Measurements from ENCODE around the gene PGM2L1.

Gene PGM2L1

DNA sequence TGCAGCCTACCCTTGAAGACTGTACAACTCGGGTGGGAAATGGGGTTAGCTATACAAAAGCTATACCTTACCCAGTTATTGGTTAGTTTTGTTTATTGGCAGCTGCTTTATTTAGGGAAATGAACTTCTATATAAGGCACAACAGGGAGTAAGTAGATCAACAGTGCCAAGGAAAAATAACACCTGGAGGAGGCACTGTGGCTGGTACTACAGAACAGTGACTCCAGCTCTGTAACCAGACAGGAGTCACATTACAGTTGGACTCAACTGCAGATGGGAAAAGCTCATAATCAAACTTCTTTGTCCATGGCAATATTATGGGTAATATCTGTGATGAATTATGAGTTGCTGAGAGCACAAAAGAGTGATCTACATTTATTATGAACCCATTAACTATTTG, 100.7 kb downstream of the PGM2L1 start:
- no peak for DNase-seq (ENCODE audit: low spot score)

DNA sequence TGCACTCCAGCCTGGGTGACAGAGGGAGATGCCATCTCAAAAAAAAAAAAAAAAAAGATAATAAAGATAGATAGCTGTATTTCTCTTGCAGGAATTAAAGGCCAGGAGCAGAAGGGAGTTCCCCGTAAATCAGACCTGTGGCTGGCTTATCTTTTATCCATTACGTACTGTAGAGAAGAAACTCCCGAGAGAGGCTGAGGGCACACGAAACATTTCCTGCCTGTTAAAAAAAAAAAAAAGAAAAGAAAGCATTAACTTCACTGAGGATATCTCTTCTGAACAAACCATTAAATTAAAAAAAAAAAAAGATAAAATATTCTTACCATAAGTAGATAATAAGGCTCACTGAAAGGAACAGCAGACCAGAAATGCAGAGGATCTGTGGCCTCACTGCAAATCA, 109.3 kb downstream of the PGM2L1 start:
- DNase-seq (ENCODE audit: low spot score), result no peak

DNA sequence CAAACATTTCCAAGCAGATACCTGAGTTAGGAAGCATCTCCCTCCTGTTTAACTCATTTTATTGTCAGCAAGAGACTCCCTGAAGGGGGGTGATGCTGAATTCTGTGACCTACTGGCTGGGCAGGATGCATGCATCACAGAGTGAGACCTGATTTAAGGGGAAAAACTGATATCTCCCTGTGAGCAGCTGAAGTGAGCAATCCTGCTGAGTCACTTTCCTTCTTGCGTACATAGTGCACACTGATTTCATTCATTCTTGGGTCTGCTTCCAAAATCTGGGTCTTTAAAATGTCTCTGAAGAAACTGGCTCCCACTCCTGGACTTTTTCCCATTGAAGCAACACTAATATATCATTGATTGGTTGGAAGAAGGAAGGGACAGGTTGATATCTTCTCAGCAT, 110.1 kb downstream of the PGM2L1 start:
- DNase-seq (ENCODE audit: low spot score), result peak; percentile 53

DNA sequence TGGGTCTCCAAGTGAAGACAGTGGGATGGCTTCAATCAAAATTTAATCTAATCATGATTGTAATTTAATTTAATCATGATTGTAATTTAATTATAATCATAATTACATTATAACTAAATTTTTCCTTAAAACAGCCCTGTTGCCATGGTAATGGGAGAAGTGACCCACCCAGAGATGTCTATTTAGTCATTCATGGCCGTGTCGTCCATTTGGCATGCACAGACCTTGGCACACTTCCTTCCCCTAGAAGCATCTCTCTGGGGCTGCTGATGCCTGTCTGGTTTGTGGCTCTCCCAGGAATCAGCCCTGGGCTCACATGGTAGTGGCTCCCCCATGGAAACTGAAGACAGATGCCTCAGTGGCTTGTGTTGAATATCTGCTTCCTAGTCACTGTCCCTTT, 113.8 kb downstream of the PGM2L1 start:
- DNase-seq (ENCODE audit: low spot score), result no peak

DNA sequence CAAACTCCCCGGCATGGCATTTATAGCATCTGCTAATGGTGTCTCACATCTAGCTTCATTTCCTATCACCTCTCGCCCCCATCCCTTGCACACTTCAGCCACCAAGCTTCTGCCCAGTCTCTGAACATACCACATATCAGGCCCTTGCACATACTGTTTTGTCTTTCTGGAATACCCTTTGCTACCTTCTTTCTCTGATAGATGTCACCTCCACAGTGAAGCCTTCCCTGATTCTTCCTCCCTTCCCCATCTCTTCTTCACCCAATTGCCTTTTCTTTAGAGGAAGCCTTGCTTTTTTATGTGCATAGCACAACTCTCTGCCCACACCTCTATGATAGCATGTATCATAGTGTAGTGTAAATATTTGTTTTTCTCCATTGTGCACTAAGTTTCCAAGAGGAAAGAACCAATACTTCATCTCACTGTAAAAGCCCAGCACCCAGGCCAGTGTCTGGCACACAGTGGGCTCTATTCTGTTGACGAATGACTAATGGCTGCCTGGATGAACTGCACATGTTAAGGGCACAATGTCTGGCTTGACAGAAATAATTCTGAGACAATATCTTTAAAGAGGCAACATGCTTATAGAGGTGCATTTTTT, 114.6 kb downstream of the PGM2L1 start:
- no peak for DNase-seq (ENCODE audit: low spot score)

DNA sequence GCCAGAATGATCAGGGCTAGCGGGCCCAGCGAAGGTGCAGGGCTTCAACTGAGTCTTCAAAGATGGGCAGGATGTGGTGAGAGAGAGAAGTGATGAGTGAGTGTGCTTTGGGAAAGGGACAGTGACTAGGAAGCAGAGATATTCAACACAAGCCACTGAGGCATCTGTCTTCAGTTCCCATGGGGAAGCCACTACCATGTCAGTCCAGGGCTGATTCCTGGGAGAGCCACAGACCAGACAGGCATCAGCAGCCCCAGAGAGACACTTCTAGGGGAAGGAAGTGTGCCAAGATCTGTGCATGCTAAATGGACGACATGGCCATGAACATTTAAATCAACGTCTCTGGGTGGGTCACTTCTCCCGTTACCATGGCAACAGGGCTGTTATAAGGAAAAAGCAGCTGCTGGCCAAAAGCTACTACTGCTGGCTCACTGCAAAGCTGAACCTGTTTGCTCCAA, 115.3 kb downstream of the PGM2L1 start:
- DNase-seq (ENCODE audit: low spot score), result no peak

DNA sequence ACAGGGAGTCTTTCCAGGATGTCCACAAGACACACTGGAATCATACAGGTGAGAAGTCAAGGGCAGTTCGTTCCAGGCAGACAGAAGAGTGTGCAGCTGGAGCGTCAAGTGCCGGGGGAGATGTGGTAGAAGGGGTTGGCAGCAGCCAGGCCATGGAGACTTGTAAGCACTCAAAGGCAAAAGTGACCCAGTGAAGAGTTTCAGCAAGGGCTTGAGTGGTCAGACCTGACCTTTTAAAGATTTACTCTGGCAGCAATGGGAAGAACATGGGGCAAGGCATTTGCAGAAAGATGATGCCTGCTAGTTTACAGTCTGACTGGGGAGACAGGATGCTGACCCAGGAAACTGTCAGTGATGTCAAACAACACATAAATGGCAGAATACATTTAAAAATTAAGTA, 115.8 kb downstream of the PGM2L1 start:
- DNase-seq (ENCODE audit: low spot score), result no peak

DNA sequence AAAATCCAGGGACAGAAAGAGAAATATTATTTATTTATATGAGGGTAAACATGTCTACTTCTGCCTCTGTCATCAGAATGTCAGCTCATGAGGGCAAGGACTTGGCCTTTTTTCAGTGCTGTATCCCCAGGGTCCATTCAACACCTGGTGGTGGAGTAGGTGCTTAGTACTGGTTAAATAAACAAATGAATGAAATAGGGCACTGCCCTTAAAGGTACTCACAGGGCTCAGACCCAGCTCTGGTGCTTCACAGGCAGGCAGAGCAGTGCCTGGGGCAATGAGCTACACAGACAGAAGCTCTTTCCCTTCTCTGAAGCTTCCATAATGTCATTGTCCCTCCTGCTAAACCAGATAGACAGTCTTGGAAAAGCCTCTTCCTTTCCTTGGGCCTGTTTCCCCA, 117.7 kb downstream of the PGM2L1 start:
- DNase-seq (ENCODE audit: low spot score), result no peak

All from hepatic stellate cell (primary cell).